ENCODE results near the gene FAAP20. TPM values are rescaled to one million over a fixed set of nuclear protein-coding genes. Genes with fewer than 3 reads are reported as not detected.
A peak's percentile ranks its signal among the peaks of the same experiment; 100 is the strongest.

FAAP20 gene
- total RNA-seq, 2 donors from 2014 or later, result 19.8 to 23.6 TPM

DNA sequence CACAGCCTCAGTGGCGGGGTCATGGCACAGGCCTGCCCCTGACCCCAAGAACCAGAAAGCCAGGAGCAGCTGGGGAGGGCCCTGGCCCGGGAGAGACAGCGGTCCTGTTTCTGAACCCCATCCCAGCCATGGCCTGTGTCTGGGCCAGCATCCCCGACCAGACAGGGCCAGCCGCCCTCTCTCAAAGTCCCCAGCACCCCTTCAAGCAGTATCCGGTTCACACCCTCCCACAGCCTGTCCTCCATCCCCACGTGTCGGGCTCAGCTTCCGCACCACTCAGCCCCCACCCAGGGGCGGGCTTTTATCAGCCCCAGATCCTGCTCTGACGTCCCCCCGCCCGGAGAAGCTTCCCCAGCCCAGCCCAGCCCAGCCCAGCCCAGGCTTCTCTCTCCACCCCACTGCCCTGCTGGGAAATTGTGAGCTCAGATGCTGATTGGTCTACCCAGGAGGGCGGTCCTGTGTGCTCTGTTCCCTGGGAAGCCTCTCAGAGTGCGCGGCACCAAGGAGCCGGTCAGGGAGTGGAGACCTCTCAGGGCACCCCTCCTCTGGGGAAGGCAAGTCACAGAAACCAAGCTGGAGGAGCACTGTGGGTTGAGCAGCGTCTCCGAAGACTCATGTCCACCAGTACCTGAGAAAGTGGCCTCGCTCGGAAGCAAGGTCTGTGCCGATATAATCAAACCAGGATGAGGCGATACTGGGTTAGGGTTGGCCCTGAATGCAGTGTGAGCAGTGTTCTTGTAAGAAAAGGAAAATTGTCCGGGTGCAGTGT lies 4.7 kb upstream of the FAAP20 start:
- peak; percentile 81 to 91 (median 89) for DNase-seq
- H3K27ac ChIP-seq, result peak overlapping the region; percentile 79 to 89 (median 82)
- H3K4me1 ChIP-seq, result peaks cover 42% of the 10 kb centered on the region
- peak; percentile 79 for ATAC-seq
- TF ChIP-seq CTCF (IDR thresholded peaks at IDR 0.05), result no peak
- TF ChIP-seq POLR2A (IDR thresholded peaks at IDR 0.05), result peak; percentile 35 to 74 (median 74)
- H3K9me3 ChIP-seq, result no peaks in the 10 kb centered on the region
- 11 to 12% methylated on average over 16 to 24 of the region's 24 CpGs for WGBS, 2 donors
- no peaks in the 10 kb centered on the region for H3K27me3 ChIP-seq
- no peak overlapping the region for H3K4me3 ChIP-seq
- intact Hi-C loops (cut with DNase I), result loop anchor here (5.0 kb wide), 1 partner anchor 183 kb away; no protein-coding TSS in a partner anchor
- no peaks in the 10 kb centered on the region for H3K36me3 ChIP-seq (replicated peaks in 1 of 2; ENCODE audit: insufficient read depth in 1 of 2, low read depth in 2 of 2)

GRCh38 chr1:2198571-2198970 lies 4.0 kb upstream of the FAAP20 start:
- intact Hi-C loops (cut with DNase I), result loop anchor here (5.0 kb wide), 1 partner anchor 184 kb away; no protein-coding TSS in a partner anchor

DNA sequence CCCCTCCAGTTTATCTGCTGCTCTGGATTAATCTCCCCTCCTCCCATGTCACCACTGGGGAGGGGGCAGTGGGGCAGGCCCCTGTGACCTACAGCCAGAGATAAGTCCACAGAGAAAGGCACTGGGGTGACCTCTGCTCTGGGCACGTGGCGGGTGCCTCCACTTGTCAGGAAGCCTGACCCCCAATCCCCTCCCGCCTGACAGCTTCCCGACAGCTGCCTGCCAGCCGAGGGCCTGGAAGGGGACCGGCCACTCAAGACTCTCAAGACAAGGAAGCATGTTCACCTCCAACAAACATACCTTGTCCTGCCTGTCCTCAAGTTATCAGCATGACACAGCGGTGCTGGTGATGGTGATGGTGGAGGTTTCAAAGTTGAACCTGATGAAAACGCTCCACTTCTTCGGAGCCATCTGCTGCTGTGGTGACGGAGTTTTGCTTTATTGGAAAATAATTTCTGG lies 3.2 kb upstream of the FAAP20 start:
- Histone ChIP-seq H3K4me3 (no peak overlapping the region), H3K27me3 (no peaks in the 10 kb centered on the region), H3K27ac (no peak overlapping the region), H3K9me3 (no peaks in the 10 kb centered on the region), H3K36me3 (replicated peaks in 1 of 2; ENCODE audit: insufficient read depth in 1 of 2, low read depth in 2 of 2) (no peaks in the 10 kb centered on the region), H3K4me1 (peaks cover 50% of the 10 kb centered on the region)
- WGBS, 2 donors, result 75 to 78% methylated on average over 4 to 10 of the region's 10 CpGs
- intact Hi-C loops (cut with DNase I), result loop anchor here (5.0 kb wide), 1 partner anchor 185 kb away; no protein-coding TSS in a partner anchor
- TF ChIP-seq POLR2A (IDR thresholded peaks at IDR 0.05), result no peak
- no peak for TF ChIP-seq CTCF (IDR thresholded peaks at IDR 0.05)
- DNase-seq (no peak), ATAC-seq (no peak)

More at GRCh38 chr1:2198571-2198970, 4.0 kb upstream of the FAAP20 start:
- WGBS, 2 donors, result 33% methylated on average over 10 of the region's 11 CpGs; no CpG with 5 or more reads in 1 of the 2 donors
- H3K27ac ChIP-seq, result peak overlapping the region; percentile 79 to 89 (median 82)
- DNase-seq, result peak; percentile 68 to 91 (median 86)
- TF ChIP-seq CTCF (IDR thresholded peaks at IDR 0.05), result peak in 1 of 7 experiments; percentile 5
- no peak for TF ChIP-seq POLR2A (IDR thresholded peaks at IDR 0.05)
- peaks cover 42% of the 10 kb centered on the region for H3K4me1 ChIP-seq
- H3K36me3 ChIP-seq (replicated peaks in 1 of 2; ENCODE audit: insufficient read depth in 1 of 2, low read depth in 2 of 2), result no peaks in the 10 kb centered on the region
- H3K9me3 ChIP-seq, result no peaks in the 10 kb centered on the region
- ATAC-seq, result peak; percentile 29
- no peak overlapping the region for H3K4me3 ChIP-seq
- H3K27me3 ChIP-seq, result no peaks in the 10 kb centered on the region

DNA sequence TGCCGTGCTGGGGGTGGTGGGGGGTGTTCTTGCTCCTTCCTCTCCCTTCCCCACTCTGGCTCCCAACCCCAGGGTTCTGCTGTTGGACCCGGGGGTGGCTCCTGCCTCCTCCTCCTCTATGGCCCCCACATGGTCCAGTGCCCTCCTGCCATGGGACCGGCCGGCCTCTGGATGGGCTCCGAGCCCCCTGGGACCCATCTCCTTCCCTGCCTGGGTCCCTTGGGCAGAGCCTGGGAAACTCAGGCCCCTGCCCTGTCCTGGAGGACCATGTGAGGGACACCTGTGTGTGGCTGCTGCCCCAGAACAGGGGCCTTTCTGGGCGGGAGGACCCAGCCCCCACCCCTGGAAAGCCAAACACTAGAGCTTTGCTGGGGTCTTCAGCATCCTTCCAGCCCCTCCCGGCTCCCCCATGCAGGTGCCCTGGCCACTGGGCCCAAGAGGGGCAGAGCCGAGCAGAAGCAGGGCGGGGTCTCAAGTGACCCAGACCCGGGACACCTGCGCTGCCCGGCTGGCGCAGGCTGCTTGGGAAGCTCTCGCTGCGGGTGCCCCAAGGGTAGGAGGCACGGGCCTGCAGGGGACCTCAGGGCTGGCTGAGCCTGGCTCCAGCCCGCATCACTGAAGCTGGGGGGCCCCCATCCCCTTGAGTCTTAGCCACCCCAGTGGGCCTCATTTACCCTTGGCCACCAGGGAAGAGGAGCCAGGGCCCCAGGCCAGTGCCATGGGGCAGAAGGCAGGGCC lies 2.5 kb upstream of the FAAP20 start:
- DNase-seq (no peak), ATAC-seq (no peak)
- intact Hi-C loops (cut with DNase I), result loop anchor here (5.0 kb wide), 1 partner anchor 185 kb away; no protein-coding TSS in a partner anchor
- no peaks in the 10 kb centered on the region for H3K36me3 ChIP-seq (replicated peaks in 1 of 2; ENCODE audit: insufficient read depth in 1 of 2, low read depth in 2 of 2)
- no peak overlapping the region for H3K4me3 ChIP-seq
- H3K4me1 ChIP-seq, result peaks cover 57% of the 10 kb centered on the region
- 74 to 75% methylated on average over 3 to 15 of the region's 17 CpGs for WGBS, 2 donors
- H3K9me3 ChIP-seq, result no peaks in the 10 kb centered on the region
- H3K27ac ChIP-seq, result no peak overlapping the region
- TF ChIP-seq CTCF (IDR thresholded peaks at IDR 0.05), result no peak
- TF ChIP-seq POLR2A (IDR thresholded peaks at IDR 0.05), result no peak
- no peaks in the 10 kb centered on the region for H3K27me3 ChIP-seq
